Omental fat pad (tissue), 4 donors: ENCODE measurements around the gene NHSL1. TPM values are rescaled to one million over a fixed set of nuclear protein-coding genes. Genes with fewer than 3 reads are reported as not detected.

Experiments
- ATAC-seq: fragments of 150-250 bp; one replicate; pipeline ENCODE4 v1.9.1; 2016; ENCODE audit warnings: mild to moderate bottlenecking, moderate library complexity; ENCODE audit not compliant: low FRiP score
- DNase-seq: peaks from one replicate; pipeline ENCODE4 v3.0.0-alpha.2; 2019; ENCODE audit warnings: low spot score
- total RNA-seq, 4 donors: library from RNA; depleted of rRNA; stranded (reverse); fragments of >200 nt; gene quantifications; one replicate each; pipeline ENCODE4 v1.1.0, GENCODE V29; 2016
- TF ChIP-seq, protein P1 (sequence below), 3 donors: fragments of 450-650 bp; IDR thresholded peaks; one replicate each; pipeline ENCODE4 v1.5.1; 2016 to 2017; ENCODE audit warnings: antibody characterized with exemption in 3 of 3, mild to moderate bottlenecking in 3 of 3, moderate library complexity in 2 of 3

The NHSL1 gene
- total RNA-seq, 4 donors from 2014 or later, result 15.9 to 23.2 (median 18.4) TPM

GRCh38 chr6:138440758-138441357, 58.4 kb downstream of the NHSL1 start:
- ATAC-seq (no peak), DNase-seq (no peak)
- TF ChIP-seq, protein P1, sequence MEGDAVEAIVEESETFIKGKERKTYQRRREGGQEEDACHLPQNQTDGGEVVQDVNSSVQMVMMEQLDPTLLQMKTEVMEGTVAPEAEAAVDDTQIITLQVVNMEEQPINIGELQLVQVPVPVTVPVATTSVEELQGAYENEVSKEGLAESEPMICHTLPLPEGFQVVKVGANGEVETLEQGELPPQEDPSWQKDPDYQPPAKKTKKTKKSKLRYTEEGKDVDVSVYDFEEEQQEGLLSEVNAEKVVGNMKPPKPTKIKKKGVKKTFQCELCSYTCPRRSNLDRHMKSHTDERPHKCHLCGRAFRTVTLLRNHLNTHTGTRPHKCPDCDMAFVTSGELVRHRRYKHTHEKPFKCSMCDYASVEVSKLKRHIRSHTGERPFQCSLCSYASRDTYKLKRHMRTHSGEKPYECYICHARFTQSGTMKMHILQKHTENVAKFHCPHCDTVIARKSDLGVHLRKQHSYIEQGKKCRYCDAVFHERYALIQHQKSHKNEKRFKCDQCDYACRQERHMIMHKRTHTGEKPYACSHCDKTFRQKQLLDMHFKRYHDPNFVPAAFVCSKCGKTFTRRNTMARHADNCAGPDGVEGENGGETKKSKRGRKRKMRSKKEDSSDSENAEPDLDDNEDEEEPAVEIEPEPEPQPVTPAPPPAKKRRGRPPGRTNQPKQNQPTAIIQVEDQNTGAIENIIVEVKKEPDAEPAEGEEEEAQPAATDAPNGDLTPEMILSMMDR (IDR thresholded peaks at IDR 0.05), result no peak

DNA sequence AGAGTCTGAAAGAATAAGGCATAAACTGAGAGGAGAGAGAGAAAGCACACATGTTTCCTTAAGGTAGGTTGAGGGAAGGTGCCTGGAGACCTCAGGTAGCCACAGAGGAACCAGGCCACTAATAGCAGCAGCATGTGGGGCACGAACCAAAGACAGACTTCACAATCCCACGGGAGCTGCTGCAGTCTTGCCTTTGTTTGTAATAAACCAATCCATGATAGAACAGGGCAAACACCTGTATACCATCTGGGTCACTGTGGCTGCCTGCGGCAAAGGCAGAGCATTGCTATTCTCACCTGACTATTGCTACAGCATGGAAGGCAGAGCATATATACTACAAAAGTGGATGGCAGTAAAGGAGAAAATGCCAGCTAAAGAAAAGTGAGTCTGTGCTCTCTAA, 59.0 kb downstream of the NHSL1 start:
- DNase-seq (no peak), ATAC-seq (no peak)
- TF ChIP-seq, protein P1 (IDR thresholded peaks at IDR 0.05), result no peak

DNA sequence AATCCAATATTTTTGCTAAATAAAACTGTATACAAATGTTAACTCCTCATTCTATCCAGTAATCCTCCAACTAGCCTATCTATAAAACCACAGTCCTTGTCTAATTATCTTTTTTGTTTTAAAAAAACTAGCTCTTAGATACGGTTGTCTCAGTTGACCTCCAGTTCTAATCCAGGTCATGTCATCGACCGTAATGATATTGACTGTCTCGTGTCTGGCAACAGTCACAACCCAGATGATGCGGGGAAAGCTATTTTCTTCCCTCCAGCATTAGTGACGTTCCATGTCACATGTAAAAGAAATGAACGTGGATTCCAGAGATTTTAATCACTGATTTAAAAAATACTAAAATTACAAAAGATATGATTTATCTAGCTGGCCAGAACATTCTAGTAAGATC, 59.7 kb downstream of the NHSL1 start:
- no peak for DNase-seq
- ATAC-seq, result no peak
- TF ChIP-seq, protein P1 (IDR thresholded peaks at IDR 0.05), result no peak

DNA sequence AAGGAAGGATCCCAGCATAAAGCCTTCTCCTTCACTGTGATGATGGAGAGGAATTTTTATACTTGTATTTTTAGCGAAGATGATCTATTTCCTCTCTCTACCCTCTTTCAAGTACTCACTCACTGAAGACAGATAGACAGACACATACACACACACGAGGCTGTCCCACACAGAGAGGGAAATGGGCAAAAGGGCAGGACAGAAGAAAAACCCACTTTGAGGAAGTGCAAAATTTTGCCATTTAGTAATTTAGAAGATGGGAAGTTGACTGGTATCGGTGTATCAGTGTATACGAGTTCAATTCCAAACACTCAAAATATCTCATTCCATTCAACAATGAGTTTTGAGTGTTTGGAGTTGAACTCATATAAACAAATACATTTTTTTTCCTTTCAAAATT, 64.4 kb downstream of the NHSL1 start:
- DNase-seq (no peak), ATAC-seq (no peak)
- TF ChIP-seq, protein P1 (IDR thresholded peaks at IDR 0.05), result no peak

GRCh38 chr6:138434096-138434495, 65.2 kb downstream of the NHSL1 start:
- DNase-seq (no peak), ATAC-seq (no peak)
- TF ChIP-seq, protein P1 (IDR thresholded peaks at IDR 0.05), result no peak

- ATAC-seq (no peak), DNase-seq (no peak)
- TF ChIP-seq, protein P1 (IDR thresholded peaks at IDR 0.05), result no peak
Observed at GRCh38 chr6:138432063-138432356, 67.3 kb downstream of the NHSL1 start.

- TF ChIP-seq, protein P1 (IDR thresholded peaks at IDR 0.05), result no peak
- no peak for ATAC-seq
- no peak for DNase-seq
Observed at GRCh38 chr6:138431256-138432062, 67.8 kb downstream of the NHSL1 start.
